ENCODE results near the gene P2RY2.
"Not testable (repeated sequence)": the region's sequence is repeated elsewhere in the genome, so short reads cannot be mapped to it uniquely, and the experiment has no call there.

The P2RY2 gene

DNA sequence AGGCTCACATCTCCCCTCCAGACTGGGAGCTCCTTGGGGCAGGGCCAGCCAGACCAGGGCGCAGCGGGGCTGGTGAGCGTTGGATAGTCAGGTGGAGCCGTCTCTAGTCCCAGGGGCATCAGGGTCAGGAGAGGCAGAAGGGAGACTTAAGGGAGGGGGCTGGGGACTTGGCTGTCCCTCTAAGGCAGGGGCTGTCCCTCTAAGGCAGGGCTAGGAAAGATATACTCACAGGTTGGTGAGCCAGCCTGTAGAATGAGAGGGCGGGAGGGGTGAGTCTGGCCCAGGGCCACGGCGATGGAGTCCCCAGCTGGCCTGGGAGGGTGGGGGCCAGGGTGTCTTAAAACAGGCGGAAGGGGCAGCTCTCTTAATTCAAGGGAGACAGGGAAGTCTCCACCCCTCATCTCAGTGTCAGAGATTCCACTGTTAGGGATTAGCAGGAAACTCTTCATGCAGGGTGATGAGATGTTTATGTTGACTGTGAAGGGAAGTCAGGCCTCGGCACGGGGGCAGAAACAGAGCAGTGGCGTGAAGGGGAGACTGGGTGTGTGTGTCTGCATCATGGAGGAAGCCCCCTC lies 11.3 kb downstream of the P2RY2 start:
- FAIRE-seq = no peak

DNA sequence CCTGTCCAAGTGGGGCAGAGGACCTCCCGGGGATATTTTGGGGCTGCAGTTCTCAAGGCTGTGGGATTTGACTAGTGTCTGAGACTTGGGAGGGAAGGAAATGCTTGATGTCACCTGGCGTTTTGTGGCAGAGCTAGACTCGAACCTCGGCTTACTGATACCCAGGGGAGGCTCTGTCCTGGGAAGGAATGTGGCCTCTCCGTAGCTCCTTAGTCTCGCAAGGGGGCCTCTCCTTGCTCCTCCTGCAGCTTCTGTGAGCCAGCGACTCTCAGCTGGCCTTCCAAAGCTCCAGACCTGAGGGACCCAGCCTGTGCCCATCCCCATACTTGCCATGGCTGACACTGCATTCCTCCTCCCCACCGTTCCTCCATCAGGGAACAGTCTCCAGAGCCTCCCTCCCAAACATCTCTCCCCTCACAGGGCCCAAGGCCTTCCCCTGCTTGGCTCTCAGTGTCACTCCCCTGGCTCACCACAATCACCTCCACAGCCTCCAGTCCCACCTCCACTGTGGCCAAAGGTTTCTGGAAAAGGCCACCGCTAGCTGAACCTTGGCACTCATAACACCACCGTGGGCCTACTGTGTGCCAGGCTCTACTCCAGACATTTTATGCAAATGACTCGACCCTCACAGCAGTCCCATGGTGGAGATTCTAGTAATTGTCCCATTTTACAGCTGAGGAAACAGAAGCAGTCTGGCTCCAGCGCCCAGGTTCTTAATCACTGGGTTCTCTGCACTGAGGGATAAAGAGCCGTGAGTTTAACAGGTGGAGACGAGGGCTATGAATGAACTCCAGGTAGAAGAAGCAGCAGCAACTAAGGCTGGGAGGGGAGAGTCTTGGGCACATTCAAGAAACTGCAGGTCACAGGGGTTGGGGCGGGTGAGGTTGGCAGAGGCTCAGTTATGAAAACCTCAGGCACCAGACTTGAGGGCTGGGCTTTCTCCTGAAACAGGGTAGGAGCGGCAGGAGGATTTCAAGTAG lies 12.1 kb downstream of the P2RY2 start:
- FAIRE-seq (no peak), DNase-seq (ENCODE audit: insufficient read length, low spot score) (no peak)
- TF ChIP-seq, protein P1, sequence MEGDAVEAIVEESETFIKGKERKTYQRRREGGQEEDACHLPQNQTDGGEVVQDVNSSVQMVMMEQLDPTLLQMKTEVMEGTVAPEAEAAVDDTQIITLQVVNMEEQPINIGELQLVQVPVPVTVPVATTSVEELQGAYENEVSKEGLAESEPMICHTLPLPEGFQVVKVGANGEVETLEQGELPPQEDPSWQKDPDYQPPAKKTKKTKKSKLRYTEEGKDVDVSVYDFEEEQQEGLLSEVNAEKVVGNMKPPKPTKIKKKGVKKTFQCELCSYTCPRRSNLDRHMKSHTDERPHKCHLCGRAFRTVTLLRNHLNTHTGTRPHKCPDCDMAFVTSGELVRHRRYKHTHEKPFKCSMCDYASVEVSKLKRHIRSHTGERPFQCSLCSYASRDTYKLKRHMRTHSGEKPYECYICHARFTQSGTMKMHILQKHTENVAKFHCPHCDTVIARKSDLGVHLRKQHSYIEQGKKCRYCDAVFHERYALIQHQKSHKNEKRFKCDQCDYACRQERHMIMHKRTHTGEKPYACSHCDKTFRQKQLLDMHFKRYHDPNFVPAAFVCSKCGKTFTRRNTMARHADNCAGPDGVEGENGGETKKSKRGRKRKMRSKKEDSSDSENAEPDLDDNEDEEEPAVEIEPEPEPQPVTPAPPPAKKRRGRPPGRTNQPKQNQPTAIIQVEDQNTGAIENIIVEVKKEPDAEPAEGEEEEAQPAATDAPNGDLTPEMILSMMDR (IDR thresholded peaks at IDR 0.05; ENCODE audit: insufficient read depth, missing control alignments) = no peak

More for the DNA sequence above, 11.3 kb downstream of the P2RY2 start:
- TF ChIP-seq, protein P1 (IDR thresholded peaks at IDR 0.05; ENCODE audit: insufficient read depth, missing control alignments) = no peak
- DNase-seq (ENCODE audit: insufficient read length, low spot score) = no peak

DNA sequence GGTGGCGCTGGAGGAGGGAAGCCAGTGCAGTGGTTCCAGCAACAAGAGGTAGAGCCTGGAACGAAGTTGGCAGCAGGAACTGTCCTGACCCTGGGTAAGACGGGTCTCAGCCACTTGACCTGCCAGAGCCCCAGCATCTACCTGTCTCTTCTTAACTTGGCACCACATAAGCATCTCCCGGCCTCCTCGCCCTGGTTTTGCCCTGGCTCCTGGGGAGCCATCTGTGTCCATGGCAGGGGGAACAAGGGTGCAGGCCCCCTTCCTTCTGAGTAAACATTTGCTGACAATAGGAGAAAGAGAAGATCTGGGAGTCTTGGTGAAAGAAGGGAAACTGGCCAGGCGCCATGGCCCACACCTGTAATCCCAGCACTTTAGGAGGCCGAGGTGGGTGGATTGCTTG lies 12.8 kb downstream of the P2RY2 start:
- DNase-seq (ENCODE audit: insufficient read length, low spot score) (no peak), FAIRE-seq (no peak)

DNA sequence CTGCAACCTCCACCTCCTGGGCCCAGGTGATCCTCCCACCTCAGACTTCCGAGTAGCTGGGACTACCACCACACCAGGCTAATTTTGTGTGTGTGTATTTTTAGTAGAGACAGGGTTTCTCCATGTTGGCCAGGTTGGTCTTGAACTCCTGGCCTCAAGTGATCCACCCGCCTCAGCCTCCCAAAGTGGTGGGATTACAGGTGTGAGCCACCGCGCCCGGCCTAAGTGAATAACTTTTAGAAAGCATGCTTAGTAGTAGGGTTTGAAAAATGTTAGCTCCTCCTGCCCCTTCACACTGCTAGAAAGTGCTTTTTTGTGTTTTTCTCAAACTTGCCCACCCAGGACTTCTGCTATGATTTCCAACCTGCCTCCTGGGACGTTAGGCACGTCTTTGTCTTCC lies 14.4 kb downstream of the P2RY2 start:
- not testable (repeated sequence) for DNase-seq (ENCODE audit: insufficient read length, low spot score); FAIRE-seq

More for the DNA sequence above, 12.8 kb downstream of the P2RY2 start:
- TF ChIP-seq, protein P1 (IDR thresholded peaks at IDR 0.05; ENCODE audit: insufficient read depth, missing control alignments) = no peak

DNA sequence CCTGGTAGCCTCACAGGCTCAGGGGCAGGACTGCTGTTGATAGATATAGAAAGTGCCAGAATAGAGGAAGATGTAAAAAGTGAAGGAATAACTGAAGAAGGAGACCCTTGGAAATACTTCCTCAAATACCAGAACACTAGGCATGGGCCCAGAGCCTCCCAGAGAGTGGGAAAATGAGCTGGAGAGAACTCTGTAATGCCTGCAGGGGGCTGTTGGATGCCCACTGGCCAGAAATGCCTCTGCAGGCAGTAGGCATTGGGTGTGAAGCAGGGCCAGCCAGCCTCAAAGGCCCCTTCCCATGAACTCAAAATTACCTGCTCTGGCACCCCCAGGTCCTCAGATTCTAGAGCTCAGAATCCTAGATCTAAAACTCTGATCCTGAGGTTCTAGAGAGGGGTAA lies 15.1 kb downstream of the P2RY2 start:
- DNase-seq (ENCODE audit: insufficient read length, low spot score) (no peak), FAIRE-seq (no peak)
- TF ChIP-seq, protein P1 (IDR thresholded peaks at IDR 0.05; ENCODE audit: insufficient read depth, missing control alignments) = no peak

DNA sequence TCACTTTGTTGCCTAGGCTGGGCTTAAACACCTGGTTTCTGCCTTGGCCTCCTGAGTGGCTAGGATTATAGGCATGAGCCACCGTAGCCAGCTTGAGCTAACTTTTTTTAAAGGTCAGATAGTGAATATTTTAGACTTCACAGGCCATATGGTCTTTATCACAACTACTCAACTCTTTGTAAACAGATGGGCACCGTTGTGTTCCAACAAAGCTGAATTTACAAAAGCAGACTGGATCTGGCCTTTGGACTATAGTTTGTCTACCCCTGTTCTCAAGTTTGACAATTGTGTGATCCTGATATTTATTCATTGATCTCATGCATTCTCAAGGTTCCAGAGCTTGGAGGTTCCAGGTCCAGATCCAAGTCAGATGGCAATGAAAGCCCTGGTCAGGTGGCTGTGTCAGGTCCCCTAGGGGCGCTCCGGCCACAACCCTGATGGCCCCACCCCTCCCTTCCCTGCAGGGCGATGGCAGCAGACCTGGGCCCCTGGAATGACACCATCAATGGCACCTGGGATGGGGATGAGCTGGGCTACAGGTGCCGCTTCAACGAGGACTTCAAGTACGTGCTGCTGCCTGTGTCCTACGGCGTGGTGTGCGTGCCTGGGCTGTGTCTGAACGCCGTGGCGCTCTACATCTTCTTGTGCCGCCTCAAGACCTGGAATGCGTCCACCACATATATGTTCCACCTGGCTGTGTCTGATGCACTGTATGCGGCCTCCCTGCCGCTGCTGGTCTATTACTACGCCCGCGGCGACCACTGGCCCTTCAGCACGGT lies 15.8 kb downstream of the P2RY2 start:
- DNase-seq (ENCODE audit: insufficient read length, low spot score) (no peak), FAIRE-seq (no peak)
- TF ChIP-seq, protein P1 (IDR thresholded peaks at IDR 0.05; ENCODE audit: insufficient read depth, missing control alignments) = no peak

DNA sequence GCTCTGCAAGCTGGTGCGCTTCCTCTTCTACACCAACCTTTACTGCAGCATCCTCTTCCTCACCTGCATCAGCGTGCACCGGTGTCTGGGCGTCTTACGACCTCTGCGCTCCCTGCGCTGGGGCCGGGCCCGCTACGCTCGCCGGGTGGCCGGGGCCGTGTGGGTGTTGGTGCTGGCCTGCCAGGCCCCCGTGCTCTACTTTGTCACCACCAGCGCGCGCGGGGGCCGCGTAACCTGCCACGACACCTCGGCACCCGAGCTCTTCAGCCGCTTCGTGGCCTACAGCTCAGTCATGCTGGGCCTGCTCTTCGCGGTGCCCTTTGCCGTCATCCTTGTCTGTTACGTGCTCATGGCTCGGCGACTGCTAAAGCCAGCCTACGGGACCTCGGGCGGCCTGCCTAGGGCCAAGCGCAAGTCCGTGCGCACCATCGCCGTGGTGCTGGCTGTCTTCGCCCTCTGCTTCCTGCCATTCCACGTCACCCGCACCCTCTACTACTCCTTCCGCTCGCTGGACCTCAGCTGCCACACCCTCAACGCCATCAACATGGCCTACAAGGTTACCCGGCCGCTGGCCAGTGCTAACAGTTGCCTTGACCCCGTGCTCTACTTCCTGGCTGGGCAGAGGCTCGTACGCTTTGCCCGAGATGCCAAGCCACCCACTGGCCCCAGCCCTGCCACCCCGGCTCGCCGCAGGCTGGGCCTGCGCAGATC lies 16.5 kb downstream of the P2RY2 start:
- DNase-seq (ENCODE audit: insufficient read length, low spot score) = no peak
- TF ChIP-seq, protein P1 (IDR thresholded peaks at IDR 0.05; ENCODE audit: insufficient read depth, missing control alignments) = no peak
- no peak for FAIRE-seq
